LNCaP clone FGC (cell line): Measurements from ENCODE around the gene HDLBP.

Experiments used
- DNase-seq: peaks from one replicate; pipeline ENCODE4 v3.0.0-alpha.2; 2011; ENCODE audit warnings: low read depth
- H3K4me3 ChIP-seq: 2 replicates; pipeline ENCODE4 v1.5.1; 2011; ENCODE audit warnings: mild to moderate bottlenecking, low read depth, low read length, control low read depth
- TF ChIP-seq, protein P1 (sequence below): IDR thresholded peaks from 2 replicates; pipeline ENCODE4 v1.5.1; 2012; ENCODE audit warnings: mild to moderate bottlenecking; ENCODE audit not compliant: control insufficient read depth, insufficient read depth; ENCODE audit errors: extremely low read depth

Gene HDLBP

GRCh38 chr2:241268716-241269445, 46.6 kb downstream of the HDLBP start:
- TF ChIP-seq, protein P1, sequence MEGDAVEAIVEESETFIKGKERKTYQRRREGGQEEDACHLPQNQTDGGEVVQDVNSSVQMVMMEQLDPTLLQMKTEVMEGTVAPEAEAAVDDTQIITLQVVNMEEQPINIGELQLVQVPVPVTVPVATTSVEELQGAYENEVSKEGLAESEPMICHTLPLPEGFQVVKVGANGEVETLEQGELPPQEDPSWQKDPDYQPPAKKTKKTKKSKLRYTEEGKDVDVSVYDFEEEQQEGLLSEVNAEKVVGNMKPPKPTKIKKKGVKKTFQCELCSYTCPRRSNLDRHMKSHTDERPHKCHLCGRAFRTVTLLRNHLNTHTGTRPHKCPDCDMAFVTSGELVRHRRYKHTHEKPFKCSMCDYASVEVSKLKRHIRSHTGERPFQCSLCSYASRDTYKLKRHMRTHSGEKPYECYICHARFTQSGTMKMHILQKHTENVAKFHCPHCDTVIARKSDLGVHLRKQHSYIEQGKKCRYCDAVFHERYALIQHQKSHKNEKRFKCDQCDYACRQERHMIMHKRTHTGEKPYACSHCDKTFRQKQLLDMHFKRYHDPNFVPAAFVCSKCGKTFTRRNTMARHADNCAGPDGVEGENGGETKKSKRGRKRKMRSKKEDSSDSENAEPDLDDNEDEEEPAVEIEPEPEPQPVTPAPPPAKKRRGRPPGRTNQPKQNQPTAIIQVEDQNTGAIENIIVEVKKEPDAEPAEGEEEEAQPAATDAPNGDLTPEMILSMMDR, result no peak
- DNase-seq, result no peak
- H3K4me3 ChIP-seq, result no peak overlapping the region

DNA sequence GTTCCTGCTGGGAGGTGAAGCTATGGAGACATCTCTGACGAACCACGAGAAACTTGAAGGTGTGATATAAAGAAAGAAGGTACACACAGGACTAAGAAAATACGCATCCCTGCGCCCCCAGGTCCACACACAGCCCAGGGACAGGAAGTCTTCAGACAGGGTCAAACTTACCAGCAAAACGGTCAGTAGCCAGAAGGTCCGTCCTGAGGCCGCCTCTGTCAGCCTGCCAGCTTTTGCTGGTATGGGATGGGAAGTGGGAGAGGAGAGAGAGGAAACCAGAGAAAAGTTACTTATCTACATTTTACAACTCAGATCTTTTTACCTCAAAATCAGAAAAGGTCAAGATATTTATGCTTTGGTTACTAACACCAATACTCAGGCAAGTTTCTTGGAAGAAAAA, 47.2 kb downstream of the HDLBP start:
- H3K4me3 ChIP-seq, result no peak overlapping the region
- TF ChIP-seq, protein P1, result no peak
- no peak for DNase-seq

DNA sequence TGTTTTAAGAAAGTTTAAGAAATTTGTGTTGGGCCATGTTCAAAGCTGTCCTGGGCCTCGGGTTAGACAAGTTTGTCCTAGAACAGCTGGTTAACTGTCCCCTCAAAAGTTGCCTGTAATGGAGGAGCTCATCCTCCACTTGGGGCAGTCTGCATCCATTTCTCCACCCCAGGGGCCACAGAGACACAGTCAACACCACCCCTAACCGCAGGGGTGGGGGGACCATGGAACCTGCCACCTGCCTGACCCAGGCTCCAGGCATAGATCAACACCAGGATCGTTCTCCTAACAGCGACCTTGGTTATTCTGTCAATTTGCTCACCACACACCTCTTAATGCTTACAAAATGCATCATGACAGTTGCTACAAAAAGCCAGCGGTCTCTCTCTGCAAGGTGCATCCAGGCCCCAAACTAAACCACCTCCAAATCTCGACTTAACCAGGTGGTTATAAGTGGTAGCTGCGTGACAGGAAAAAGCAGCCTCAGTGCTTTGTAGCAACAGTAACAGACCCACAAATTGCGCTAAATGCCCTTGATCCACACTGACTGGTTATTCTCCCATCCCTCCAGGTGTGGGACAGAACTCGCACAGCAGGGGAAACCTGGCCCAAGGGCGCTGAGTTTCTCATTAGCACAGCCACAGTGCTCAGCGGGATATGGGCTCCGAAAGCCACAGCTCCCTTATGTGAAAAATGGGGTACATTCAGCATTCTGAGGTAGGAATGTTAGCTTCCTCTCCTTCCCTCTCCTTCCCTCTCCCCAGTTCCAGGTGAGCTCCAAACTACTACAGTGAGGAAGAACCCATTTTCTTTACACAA, 48.0 kb downstream of the HDLBP start:
- TF ChIP-seq, protein P1, result no peak
- no peak for DNase-seq
- no peak overlapping the region for H3K4me3 ChIP-seq

GRCh38 chr2:241265506-241265905, 50.0 kb downstream of the HDLBP start:
- TF ChIP-seq, protein P1, result no peak
- no peak for DNase-seq
- H3K4me3 ChIP-seq, result no peak overlapping the region

DNA sequence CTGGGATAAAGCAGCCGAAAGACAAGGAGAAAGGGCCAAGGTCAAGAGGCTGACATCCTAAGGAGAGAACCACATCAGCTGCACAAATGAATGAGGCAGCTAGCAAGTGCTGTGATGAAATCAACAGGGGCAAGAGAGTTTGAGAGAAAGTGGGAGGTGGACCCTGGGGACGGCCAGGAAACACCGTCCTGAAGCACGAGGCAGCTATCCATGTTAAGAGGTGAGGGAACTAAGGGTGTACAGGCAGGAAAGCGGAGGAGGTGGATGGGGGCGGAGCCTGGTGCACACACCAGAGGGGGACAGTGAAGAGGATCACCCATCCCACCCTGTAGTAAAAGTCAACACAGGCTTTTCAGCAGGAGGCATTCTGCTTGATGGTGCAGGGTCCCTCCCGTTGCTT, 52.4 kb downstream of the HDLBP start:
- no peak overlapping the region for H3K4me3 ChIP-seq
- TF ChIP-seq, protein P1, result no peak
- no peak for DNase-seq

DNA sequence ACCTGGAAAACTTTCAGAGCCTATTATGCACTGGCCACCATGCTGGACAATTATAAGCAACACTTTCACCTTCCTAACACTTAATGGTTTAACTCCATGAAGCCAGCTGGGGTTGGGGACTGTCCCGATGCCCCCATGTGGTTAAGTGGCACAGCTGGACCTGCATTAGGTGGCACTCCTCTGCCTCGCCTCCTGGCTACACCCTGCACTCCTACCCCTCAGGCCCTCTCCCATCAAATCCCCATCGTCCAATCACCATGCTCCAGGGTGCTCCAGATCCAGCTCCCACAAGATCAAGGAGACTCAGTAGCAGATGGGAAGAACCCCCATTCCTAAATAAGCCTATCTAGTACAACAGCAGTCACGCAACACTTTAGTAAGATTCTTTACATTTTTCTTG, 53.8 kb downstream of the HDLBP start:
- DNase-seq, result no peak
- TF ChIP-seq, protein P1, result no peak

DNA sequence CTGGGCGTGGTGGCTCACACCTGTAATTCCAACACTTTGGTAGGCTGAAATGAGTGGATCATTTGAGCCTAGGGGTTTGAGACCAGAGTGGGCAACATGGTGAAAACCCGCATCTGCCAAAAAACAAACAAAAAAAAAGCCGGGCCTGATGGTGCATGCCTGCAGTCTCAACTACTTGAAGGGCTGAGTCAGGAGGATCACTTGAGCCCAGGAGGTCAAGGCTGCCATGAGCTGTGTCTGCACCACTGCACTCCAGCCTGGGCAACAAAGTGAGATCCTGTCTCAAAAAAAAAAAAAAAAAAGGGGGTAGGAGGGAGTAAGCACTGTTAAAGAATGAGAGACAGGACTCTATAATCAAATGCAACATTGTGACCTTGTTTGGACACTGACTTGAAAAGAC, 54.6 kb downstream of the HDLBP start:
- TF ChIP-seq, protein P1, result no peak

More for the DNA sequence above, 53.8 kb downstream of the HDLBP start:
- H3K4me3 ChIP-seq, result no peak overlapping the region

More for the DNA sequence above, 54.6 kb downstream of the HDLBP start:
- no peak for DNase-seq
- H3K4me3 ChIP-seq, result no peak overlapping the region
